HTR-8/SVneo (cell line): ENCODE measurements around the gene RHAG.
A peak's percentile ranks its signal among the peaks of the same experiment; 100 is the strongest.
"Not testable (repeated sequence)": the region's sequence is repeated elsewhere in the genome, so short reads cannot be mapped to it uniquely, and the experiment has no call there.

Source experiments
- DNase-seq: peaks from one replicate; pipeline ENCODE4 v3.0.0; 2011; ENCODE audit warnings: low spot score, mixed read lengths; ENCODE audit not compliant: insufficient read length
- FAIRE-seq: peaks from 2 replicates; lab custom pipeline; 2011; peaks lifted over from hg19 to GRCh38; lab: Jason Lieb, UNC

RHAG gene

GRCh38 chr6:49636713-49637349 lies at the start of gene RHAG:
Gene RHAG, minus strand, starts transcription at chr6:49636839. Its CDS starts 27 bp downstream, at chr6:49636812.
- FAIRE-seq (no peak), DNase-seq (no peak)

- peak; percentile 23 for DNase-seq
- peak; percentile 75 for FAIRE-seq
These were observed 40.1 kb upstream of the RHAG start for GRCh38 chr6:49676671-49677281.

GRCh38 chr6:49675816-49676215 lies 39.2 kb upstream of the RHAG start:
- FAIRE-seq (no peak), DNase-seq (no peak)

GRCh38 chr6:49668083-49668511 lies 31.5 kb upstream of the RHAG start:
- FAIRE-seq (no peak), DNase-seq (peak; percentile 7)

GRCh38 chr6:49666930-49667757 lies 30.5 kb upstream of the RHAG start:
- DNase-seq, result no peak
- FAIRE-seq, result peak; percentile 13

- no peak for FAIRE-seq
These were observed 29.8 kb upstream of the RHAG start for GRCh38 chr6:49666480-49666879.

GRCh38 chr6:49664817-49665216 lies 28.2 kb upstream of the RHAG start:
- no peak for FAIRE-seq
- no peak for DNase-seq

More at GRCh38 chr6:49666480-49666879, 29.8 kb upstream of the RHAG start:
- no peak for DNase-seq

GRCh38 chr6:49664054-49664453 lies 27.4 kb upstream of the RHAG start:
- not testable (repeated sequence) for FAIRE-seq, DNase-seq

GRCh38 chr6:49662892-49663261 lies 26.2 kb upstream of the RHAG start:
- no peak for DNase-seq

GRCh38 chr6:49662231-49662891 lies 25.7 kb upstream of the RHAG start:
- no peak for DNase-seq

More at GRCh38 chr6:49662892-49663261, 26.2 kb upstream of the RHAG start:
- FAIRE-seq, result no peak

GRCh38 chr6:49653942-49654341 lies 17.3 kb upstream of the RHAG start:
- no peak for FAIRE-seq
- DNase-seq, result no peak

More at GRCh38 chr6:49662231-49662891, 25.7 kb upstream of the RHAG start:
- FAIRE-seq, result no peak

- FAIRE-seq (no peak), DNase-seq (no peak)
These were observed 16.8 kb upstream of the RHAG start for GRCh38 chr6:49653438-49653837.

GRCh38 chr6:49651239-49651638 lies 14.6 kb upstream of the RHAG start:
- FAIRE-seq (peak; percentile 23), DNase-seq (no peak)

- no peak for FAIRE-seq
- DNase-seq, result no peak
These were observed 13.3 kb upstream of the RHAG start for GRCh38 chr6:49649988-49650387.

- no peak for DNase-seq
- no peak for FAIRE-seq
These were observed 11.4 kb upstream of the RHAG start for GRCh38 chr6:49648036-49648435.

- no peak for FAIRE-seq
- no peak for DNase-seq
These were observed 10.8 kb upstream of the RHAG start for GRCh38 chr6:49647476-49647875.

GRCh38 chr6:49646942-49647341 lies 10.3 kb upstream of the RHAG start:
- FAIRE-seq (no peak), DNase-seq (no peak)

- FAIRE-seq (no peak), DNase-seq (no peak)
These were observed 9.6 kb upstream of the RHAG start for GRCh38 chr6:49646130-49646824.

- FAIRE-seq, result no peak
These were observed 8.5 kb upstream of the RHAG start for GRCh38 chr6:49645139-49645538.

More at GRCh38 chr6:49645139-49645538, 8.5 kb upstream of the RHAG start:
- no peak for DNase-seq
